Hepatocyte (in vitro differentiated cells): ENCODE results near the gene VAV2. TPM values are rescaled to one million over a fixed set of nuclear protein-coding genes. Genes with fewer than 3 reads are reported as not detected.

Source experiments
- DNase-seq: peaks from one replicate; pipeline ENCODE4 v3.0.0-alpha.2; 2016; ENCODE audit warnings: low spot score
- H2AFZ ChIP-seq: fragments of 200-600 bp; sonication (generic); 2 replicates; pipeline ENCODE4 v1.6.0; 2016; ENCODE audit warnings: antibody characterized with exemption, mild to moderate bottlenecking
- H3K27ac ChIP-seq: fragments of 200-600 bp; sonication (generic); 2 replicates; pipeline ENCODE4 v1.5.1; 2016; ENCODE audit warnings: mild to moderate bottlenecking
- H3K27me3 ChIP-seq: fragments of 200-600 bp; sonication (generic); 2 replicates; pipeline ENCODE4 v1.6.1; 2016
- H3K36me3 ChIP-seq: fragments of 200-600 bp; sonication (generic); replicated peaks from 2 replicates; pipeline ENCODE4 v1.5.1; 2016; ENCODE audit warnings: low read depth; ENCODE audit not compliant: insufficient read depth
- H3K4me1 ChIP-seq: fragments of 200-600 bp; sonication (generic); 2 replicates; pipeline ENCODE4 v1.5.1; 2016; ENCODE audit warnings: mild to moderate bottlenecking, moderate library complexity; ENCODE audit not compliant: insufficient read depth
- H3K4me2 ChIP-seq: fragments of 200-600 bp; sonication (generic); 2 replicates; pipeline ENCODE4 v1.6.0; 2016
- H3K4me3 ChIP-seq: fragments of 200-600 bp; sonication (generic); 2 replicates; pipeline ENCODE4 v1.5.1; 2016; ENCODE audit warnings: mild to moderate bottlenecking
- H3K79me2 ChIP-seq: fragments of 200-600 bp; sonication (generic); 2 replicates; pipeline ENCODE4 v1.6.0; 2017; ENCODE audit warnings: mild to moderate bottlenecking
- H3K9me2 ChIP-seq: fragments of 200-600 bp; sonication (generic); replicated peaks from 2 replicates; pipeline ENCODE4 v1.6.0; 2017; ENCODE audit warnings: mild to moderate bottlenecking; ENCODE audit not compliant: insufficient read depth
- H3K9me3 ChIP-seq: fragments of 200-600 bp; sonication (generic); 2 replicates; pipeline ENCODE4 v1.5.1; 2016; ENCODE audit warnings: low read depth, mild to moderate bottlenecking
- H4K20me1 ChIP-seq: fragments of 200-600 bp; sonication (generic); 2 replicates; pipeline ENCODE4 v1.6.0; 2016; ENCODE audit warnings: mild to moderate bottlenecking; ENCODE audit not compliant: insufficient read depth, poor library complexity, severe bottlenecking
- CTCF ChIP-seq: fragments of 200-600 bp; sonication (generic); IDR thresholded peaks from 2 replicates; pipeline ENCODE4 v1.5.1; 2016; ENCODE audit warnings: antibody characterized with exemption, mild to moderate bottlenecking; ENCODE audit not compliant: poor library complexity
- EZH2 ChIP-seq: fragments of 200-600 bp; sonication (generic); IDR thresholded peaks from 2 replicates; pipeline ENCODE4 v1.6.1; 2016; ENCODE audit warnings: antibody characterized with exemption, mild to moderate bottlenecking, borderline replicate concordance
- EZH2phosphoT487 ChIP-seq: fragments of 200-600 bp; sonication (generic); IDR thresholded peaks from one replicate; pipeline ENCODE4 v1.6.1; 2018; ENCODE audit warnings: antibody characterized with exemption, mild to moderate bottlenecking, low read depth, moderate library complexity; ENCODE audit not compliant: unreplicated experiment, severe bottlenecking
- WGBS: methylation state at CpG from one replicate; pipeline ENCODE4 v1.1.6; 2016; ENCODE audit warnings: low lambda C conversion rate; ENCODE audit errors: missing lambda C conversion rate; 5-methylcytosine and 5-hydroxymethylcytosine counted together
- polyA plus RNA-seq: library from polyadenylated mRNA; unstranded; fragments of >200 nt; fragmentation: Nextera tagmentation; extraction: Ambion mirVana; gene quantifications from 2 replicates; pipeline ENCODE4 v1.2.1, GENCODE V29; 2016
- total RNA-seq: library from RNA; depleted of rRNA; stranded (reverse); fragments of >200 nt; gene quantifications from 2 replicates; pipeline ENCODE4 v1.2.3, GENCODE V29; 2014

Gene VAV2
- total and polyA plus RNA-seq, 2 experiments from 2014 or later = 24.9 to 27.7 TPM

DNA sequence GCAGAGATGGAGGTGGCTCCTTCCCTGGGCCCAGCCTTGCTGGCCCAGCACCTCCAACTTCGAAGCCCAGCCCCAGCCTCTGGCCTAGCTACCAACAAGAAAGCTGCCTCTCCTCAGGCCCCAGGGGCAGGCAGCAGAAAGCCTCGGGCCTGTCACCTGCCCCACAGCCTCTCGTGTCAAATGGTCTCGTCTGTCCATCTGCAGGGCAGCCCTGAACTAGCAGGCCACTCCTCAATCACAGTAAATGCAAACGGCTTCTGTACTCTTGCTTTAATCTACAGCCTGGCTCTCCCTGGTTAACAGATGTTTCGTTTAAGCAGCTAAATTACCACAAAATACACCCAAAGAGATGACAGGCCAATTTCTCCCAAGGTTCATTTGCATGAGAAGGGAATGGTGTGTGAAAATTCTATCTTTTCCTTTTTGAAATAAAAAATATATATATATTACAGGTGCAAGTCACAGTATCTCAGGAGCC, 21.5 kb downstream of the VAV2 start:
- Histone ChIP-seq H3K4me1 (peaks cover 41% of the 10 kb centered on the region), H3K4me2 (no peak overlapping the region), H3K36me3 (no peaks in the 10 kb centered on the region), H3K79me2 (peaks cover 95% of the 10 kb centered on the region), H3K9me2 (no peaks in the 10 kb centered on the region), H3K9me3 (no peaks in the 10 kb centered on the region), H3K4me3 (no peak overlapping the region), H4K20me1 (peaks cover 68% of the 10 kb centered on the region), H3K27ac (peak overlapping the region; percentile 5), H3K27me3 (no peaks in the 10 kb centered on the region), H2AFZ (no peak overlapping the region)
- WGBS = 75% methylated on average over 6 of the region's 6 CpGs
- no peak for TF ChIP-seq EZH2
- no peak for TF ChIP-seq CTCF
- TF ChIP-seq EZH2phosphoT487 = no peak
- no peak for DNase-seq

- Histone ChIP-seq H2AFZ (no peak overlapping the region), H3K27ac (peak overlapping the region; percentile 5), H3K36me3 (no peaks in the 10 kb centered on the region), H3K4me1 (peaks cover 41% of the 10 kb centered on the region), H3K79me2 (peaks cover 95% of the 10 kb centered on the region), H3K4me2 (no peak overlapping the region), H4K20me1 (peaks cover 69% of the 10 kb centered on the region), H3K9me3 (no peaks in the 10 kb centered on the region), H3K27me3 (no peaks in the 10 kb centered on the region), H3K4me3 (no peak overlapping the region), H3K9me2 (no peaks in the 10 kb centered on the region)
- TF ChIP-seq EZH2 = no peak
- WGBS = 86% methylated on average over 21 of the region's 25 CpGs
- DNase-seq = no peak
These were observed 22.2 kb downstream of the VAV2 start for GRCh38 chr9:133969681-133970580.

DNA sequence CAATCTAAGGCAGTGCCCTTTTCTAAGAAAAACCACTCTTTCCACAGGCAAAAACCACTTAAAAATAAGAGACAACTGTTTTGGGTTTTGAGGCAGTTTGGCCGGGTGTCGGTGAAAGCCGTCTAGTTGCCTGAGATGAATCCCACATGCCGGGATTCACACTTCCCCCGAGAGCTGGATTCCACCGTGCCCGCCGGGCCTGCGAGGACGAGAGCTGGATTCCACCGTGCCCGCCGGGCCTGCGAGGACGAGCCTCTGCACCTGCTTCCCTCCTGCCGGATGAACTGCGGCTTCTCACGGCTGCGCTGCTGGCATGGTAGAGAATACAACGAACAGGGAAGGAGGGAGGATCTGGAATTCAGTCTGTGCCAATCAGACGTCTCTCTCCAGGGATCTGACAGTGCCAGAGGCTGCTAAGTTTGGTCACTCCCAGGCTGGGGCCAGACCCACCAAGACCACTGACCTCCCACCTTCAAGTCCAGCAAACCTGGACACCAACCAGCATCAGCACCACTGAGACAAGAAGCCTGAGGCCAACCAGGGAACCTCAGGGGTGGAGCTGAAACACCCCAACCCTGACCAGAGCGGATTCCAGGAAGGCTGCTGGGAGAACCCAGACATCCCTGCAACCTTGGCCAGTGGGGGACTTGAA, 23.0 kb downstream of the VAV2 start:
- WGBS = 88% methylated on average over 22 of the region's 22 CpGs
- Histone ChIP-seq H3K4me1 (peaks cover 38% of the 10 kb centered on the region), H3K79me2 (peaks cover 95% of the 10 kb centered on the region), H2AFZ (no peak overlapping the region), H4K20me1 (peaks cover 62% of the 10 kb centered on the region), H3K4me2 (no peak overlapping the region), H3K27ac (no peak overlapping the region), H3K9me2 (no peaks in the 10 kb centered on the region), H3K4me3 (no peak overlapping the region), H3K27me3 (no peaks in the 10 kb centered on the region), H3K36me3 (no peaks in the 10 kb centered on the region), H3K9me3 (no peaks in the 10 kb centered on the region)
- TF ChIP-seq EZH2phosphoT487 = no peak
- TF ChIP-seq CTCF = no peak
- TF ChIP-seq EZH2 = no peak
- no peak for DNase-seq

GRCh38 chr9:133968428-133968827, 23.7 kb downstream of the VAV2 start:
- peaks cover 32% of the 10 kb centered on the region for H3K4me1 ChIP-seq
- H3K4me2 ChIP-seq = no peak overlapping the region
- H3K4me3 ChIP-seq = no peak overlapping the region
- WGBS = 92% methylated on average over 11 of the region's 12 CpGs
- no peaks in the 10 kb centered on the region for H3K9me2 ChIP-seq
- DNase-seq = no peak
- H2AFZ ChIP-seq = no peak overlapping the region
- no peaks in the 10 kb centered on the region for H3K9me3 ChIP-seq
- H3K36me3 ChIP-seq = no peaks in the 10 kb centered on the region
- H3K27ac ChIP-seq = no peak overlapping the region
- peaks cover 61% of the 10 kb centered on the region for H4K20me1 ChIP-seq
- no peaks in the 10 kb centered on the region for H3K27me3 ChIP-seq
- H3K79me2 ChIP-seq = peaks cover 95% of the 10 kb centered on the region
- TF ChIP-seq CTCF (no peak), EZH2phosphoT487 (no peak), EZH2 (no peak)
